B cell (primary cell): ENCODE measurements around the gene LDHAL6B.

Source experiments
- CTCF ChIP-seq: fragments of 200-600 bp; IDR thresholded peaks from one replicate; pipeline ENCODE4 v1.8.0; 2022; ENCODE audit warnings: antibody characterized with exemption, mild to moderate bottlenecking
- EZH2 ChIP-seq: IDR thresholded peaks from 2 replicates; pipeline ENCODE4 v1.6.1; 2012; ENCODE audit warnings: borderline replicate concordance, low read depth, mild to moderate bottlenecking, moderate library complexity, low read length; ENCODE audit not compliant: insufficient read depth, poor library complexity, severe bottlenecking

- TF ChIP-seq EZH2: no peak
- TF ChIP-seq CTCF: no peak
These were observed 33.4 kb upstream of the LDHAL6B start for GRCh38 chr15:59173194-59173593.
